HEK293 (cell line): ENCODE results near the gene ZNF311.
"Not testable (repeated sequence)": the region's sequence is repeated elsewhere in the genome, so short reads cannot be mapped to it uniquely, and the experiment has no call there.

Experiments used
- CTCF ChIA-PET: fragments of 350-600 bp; formaldehyde crosslinking; extraction: SDS; loops from one replicate; lab custom pipeline; 2021; ENCODE audit warnings: antibody characterized with exemption; lab: Yijun Ruan, JAX
- POLR2A ChIA-PET: fragments of 300-600 bp; formaldehyde crosslinking; extraction: SDS; loops from one replicate; lab custom pipeline; 2020; ENCODE audit warnings: antibody characterized with exemption, inconsistent platforms; lab: Yijun Ruan, JAX
- H3K27ac ChIP-seq: fragments of 200-500 bp; sonication (Bioruptor generic); 2 replicates; pipeline ENCODE4 v1.5.1; 2014; ENCODE audit warnings: low read depth, low read length, control low read depth, inconsistent platforms; ENCODE audit errors: extremely low read depth
- H3K36me3 ChIP-seq, 2 experiments: fragments of 200-500 bp in 1 of 2; sonication (Bioruptor generic) in 1 of 2; 1 replicate in 1 of 2; 2 replicates in 1 of 2; pipeline ENCODE4 v1.5.1; 2014 to 2017; ENCODE audit warnings: inconsistent platforms in 2 of 2, low read length in 2 of 2; ENCODE audit not compliant: control insufficient read depth in 2 of 2, insufficient read depth in 1 of 2
- H3K4me1 ChIP-seq: fragments of 200-500 bp; sonication (Bioruptor generic); 2 replicates; pipeline ENCODE4 v1.5.1; 2014; ENCODE audit warnings: mild to moderate bottlenecking, low read length, inconsistent platforms; ENCODE audit not compliant: control insufficient read depth, insufficient read depth
- H3K4me3 ChIP-seq: 2 replicates; pipeline ENCODE4 v1.5.1; 2011; ENCODE audit warnings: low read depth, mild to moderate bottlenecking, control low read depth, low read length, moderate library complexity
- H3K9me3 ChIP-seq: fragments of 200-500 bp; sonication (Bioruptor generic); 2 replicates; pipeline ENCODE4 v1.5.1; 2014; ENCODE audit warnings: low read depth, low read length, inconsistent platforms; ENCODE audit not compliant: control insufficient read depth, insufficient read depth
- GLI2 ChIP-seq: fragments of 450-650 bp; formaldehyde crosslinking; IDR thresholded peaks from 2 replicates; pipeline ENCODE4; 2017; ENCODE audit warnings: missing biosample characterization, missing genetic modification characterization, low read depth, borderline replicate concordance
- YY1 ChIP-seq: fragments of 450-650 bp; formaldehyde crosslinking; IDR thresholded peaks from 2 replicates; pipeline ENCODE4 v1.5.1; 2018; ENCODE audit warnings: missing biosample characterization, missing genetic modification characterization
- ZBTB17 ChIP-seq: fragments of 450-650 bp; formaldehyde crosslinking; IDR thresholded peaks from 2 replicates; pipeline ENCODE4 v1.5.1; 2016; ENCODE audit warnings: missing biosample characterization, missing genetic modification characterization
- ZIC2 ChIP-seq: fragments of 450-650 bp; formaldehyde crosslinking; IDR thresholded peaks from 2 replicates; pipeline ENCODE4 v1.5.1; 2016; ENCODE audit warnings: missing biosample characterization, missing genetic modification characterization
- ZNF19 ChIP-seq: fragments of 450-650 bp; formaldehyde crosslinking; IDR thresholded peaks from 2 replicates; pipeline ENCODE4; 2016; ENCODE audit warnings: missing biosample characterization, missing genetic modification characterization, low read depth
- ZNF248 ChIP-seq: fragments of 450-650 bp; formaldehyde crosslinking; IDR thresholded peaks from 2 replicates; pipeline ENCODE4 v1.5.1; 2017; ENCODE audit warnings: missing biosample characterization, missing genetic modification characterization
- ZNF354C ChIP-seq: fragments of 450-650 bp; formaldehyde crosslinking; IDR thresholded peaks from 2 replicates; pipeline ENCODE4 v1.5.1; 2016; ENCODE audit warnings: missing biosample characterization, missing genetic modification characterization, low read depth, borderline replicate concordance
- ZNF510 ChIP-seq: fragments of 450-650 bp; formaldehyde crosslinking; IDR thresholded peaks from 2 replicates; pipeline ENCODE4 v1.5.1; 2018; ENCODE audit warnings: mild to moderate bottlenecking, missing genetic modification characterization, missing biosample characterization; ENCODE audit not compliant: insufficient replicate concordance
- ZNF529 ChIP-seq: fragments of 450-650 bp; formaldehyde crosslinking; IDR thresholded peaks from 2 replicates; pipeline ENCODE4 v1.5.1; 2017; ENCODE audit warnings: missing genetic modification characterization, missing biosample characterization; ENCODE audit not compliant: insufficient replicate concordance
- ZNF560 ChIP-seq: fragments of 450-650 bp; formaldehyde crosslinking; IDR thresholded peaks from 2 replicates; pipeline ENCODE4 v1.5.1; 2017; ENCODE audit warnings: missing biosample characterization, missing genetic modification characterization, borderline replicate concordance
- ZNF629 ChIP-seq: fragments of 450-650 bp; formaldehyde crosslinking; IDR thresholded peaks from 2 replicates; pipeline ENCODE4 v1.5.1; 2017; ENCODE audit warnings: missing biosample characterization, missing genetic modification characterization
- ZNF747 ChIP-seq: fragments of 450-650 bp; formaldehyde crosslinking; IDR thresholded peaks from 2 replicates; pipeline ENCODE4 v1.5.1; 2016; ENCODE audit warnings: missing biosample characterization, missing genetic modification characterization
- ZSCAN23 ChIP-seq: fragments of 450-650 bp; formaldehyde crosslinking; IDR thresholded peaks from 2 replicates; pipeline ENCODE4 v1.5.1; 2016; ENCODE audit warnings: missing biosample characterization, missing genetic modification characterization
- ZSCAN30 ChIP-seq: fragments of 450-650 bp; IDR thresholded peaks from 2 replicates; pipeline ENCODE4 v1.5.1; 2018; ENCODE audit warnings: missing biosample characterization, mild to moderate bottlenecking, missing genetic modification characterization, moderate library complexity
- TF ChIP-seq, protein P1 (sequence below): fragments of 450-650 bp; formaldehyde crosslinking; IDR thresholded peaks from 2 replicates; pipeline ENCODE4 v1.5.1; 2016; ENCODE audit warnings: missing biosample characterization, missing genetic modification characterization
- TF ChIP-seq, protein P2 (sequence below): fragments of 450-650 bp; formaldehyde crosslinking; IDR thresholded peaks from 2 replicates; pipeline ENCODE4 v1.5.1; 2017; ENCODE audit warnings: missing biosample characterization, missing genetic modification characterization
- TF ChIP-seq, protein P3 (sequence below): fragments of 450-650 bp; formaldehyde crosslinking; IDR thresholded peaks from 2 replicates; pipeline ENCODE4 v1.5.1; 2017; ENCODE audit warnings: missing biosample characterization, missing genetic modification characterization
- TF ChIP-seq, protein P4 (sequence below): fragments of 450-650 bp; formaldehyde crosslinking; IDR thresholded peaks from 2 replicates; pipeline ENCODE4 v1.5.0; 2017; ENCODE audit warnings: missing biosample characterization, missing genetic modification characterization, borderline replicate concordance
- TF ChIP-seq, protein P5 (sequence below): fragments of 450-650 bp; IDR thresholded peaks from 2 replicates; pipeline ENCODE4 v1.5.1; 2018; ENCODE audit warnings: missing biosample characterization, mild to moderate bottlenecking, missing genetic modification characterization

Gene ZNF311

DNA sequence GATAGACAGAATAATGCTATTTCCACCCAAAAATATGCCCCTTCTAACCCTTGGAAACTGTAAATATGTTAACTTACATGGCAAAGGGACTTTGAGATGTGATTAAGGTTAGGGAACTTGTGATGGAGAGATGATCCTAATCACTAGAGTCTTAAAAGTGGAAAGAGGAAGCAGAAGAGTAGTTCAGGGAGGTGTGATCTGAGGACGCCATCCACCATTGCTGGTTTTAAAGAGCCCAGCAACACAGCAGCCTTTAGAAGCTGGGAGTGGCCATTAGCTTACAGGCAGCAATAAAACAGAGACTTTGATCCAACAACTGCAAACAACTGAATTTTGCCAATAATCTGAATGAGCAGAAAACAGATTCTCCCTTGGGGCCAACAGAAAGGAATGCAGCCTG lies 30.6 kb downstream of the ZNF311 start (continued):
- no peak for TF ChIP-seq ZNF354C (tag by site-specific recombination)
- TF ChIP-seq, protein P1, sequence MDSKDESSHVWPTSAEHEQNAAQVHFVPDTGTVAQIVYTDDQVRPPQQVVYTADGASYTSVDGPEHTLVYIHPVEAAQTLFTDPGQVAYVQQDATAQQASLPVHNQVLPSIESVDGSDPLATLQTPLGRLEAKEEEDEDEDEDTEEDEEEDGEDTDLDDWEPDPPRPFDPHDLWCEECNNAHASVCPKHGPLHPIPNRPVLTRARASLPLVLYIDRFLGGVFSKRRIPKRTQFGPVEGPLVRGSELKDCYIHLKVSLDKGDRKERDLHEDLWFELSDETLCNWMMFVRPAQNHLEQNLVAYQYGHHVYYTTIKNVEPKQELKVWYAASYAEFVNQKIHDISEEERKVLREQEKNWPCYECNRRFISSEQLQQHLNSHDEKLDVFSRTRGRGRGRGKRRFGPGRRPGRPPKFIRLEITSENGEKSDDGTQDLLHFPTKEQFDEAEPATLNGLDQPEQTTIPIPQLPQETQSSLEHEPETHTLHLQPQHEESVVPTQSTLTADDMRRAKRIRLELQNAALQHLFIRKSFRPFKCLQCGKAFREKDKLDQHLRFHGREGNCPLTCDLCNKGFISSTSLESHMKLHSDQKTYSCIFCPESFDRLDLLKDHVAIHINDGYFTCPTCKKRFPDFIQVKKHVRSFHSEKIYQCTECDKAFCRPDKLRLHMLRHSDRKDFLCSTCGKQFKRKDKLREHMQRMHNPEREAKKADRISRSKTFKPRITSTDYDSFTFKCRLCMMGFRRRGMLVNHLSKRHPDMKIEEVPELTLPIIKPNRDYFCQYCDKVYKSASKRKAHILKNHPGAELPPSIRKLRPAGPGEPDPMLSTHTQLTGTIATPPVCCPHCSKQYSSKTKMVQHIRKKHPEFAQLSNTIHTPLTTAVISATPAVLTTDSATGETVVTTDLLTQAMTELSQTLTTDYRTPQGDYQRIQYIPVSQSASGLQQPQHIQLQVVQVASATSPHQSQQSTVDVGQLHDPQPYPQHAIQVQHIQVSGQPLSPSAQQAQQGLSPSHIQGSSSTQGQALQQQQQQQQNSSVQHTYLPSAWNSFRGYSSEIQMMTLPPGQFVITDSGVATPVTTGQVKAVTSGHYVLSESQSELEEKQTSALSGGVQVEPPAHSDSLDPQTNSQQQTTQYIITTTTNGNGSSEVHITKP = no peak
- TF ChIP-seq ZNF529 (tag by site-specific recombination) = no peak
- no peak for TF ChIP-seq ZIC2 (tag by site-specific recombination)
- no peak for TF ChIP-seq ZNF510
- TF ChIP-seq YY1 (tag by site-specific recombination) = no peak
- TF ChIP-seq ZBTB17 (tag by site-specific recombination) = no peak

DNA sequence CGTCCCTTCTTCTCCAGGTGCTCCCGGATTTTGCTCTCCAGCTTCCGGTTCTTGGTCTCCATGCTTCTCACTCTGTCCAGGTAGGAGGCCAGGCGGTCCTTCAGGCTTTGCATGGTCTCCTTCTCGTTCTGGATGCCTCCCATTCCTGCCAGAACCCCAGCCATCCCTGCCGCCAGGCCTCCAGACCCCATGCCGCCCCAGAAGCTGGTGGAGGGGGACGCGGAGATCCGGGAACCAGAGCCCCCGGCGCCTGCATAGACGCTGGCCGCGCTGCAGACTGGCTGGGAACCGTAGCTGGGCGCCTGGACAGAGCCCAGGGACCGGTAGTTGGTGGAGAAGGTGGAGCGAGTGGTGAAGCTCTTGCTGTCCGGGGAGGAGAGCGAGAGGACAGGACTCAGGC lies 35.1 kb downstream of the ZNF311 start:
- CTCF ChIA-PET = interaction anchor here (0.6 kb wide), 1 partner anchor 827 kb away, joined by 3 read pairs; no protein-coding TSS in a partner anchor
- H3K9me3 ChIP-seq, H3K36me3 ChIP-seq, H3K27ac ChIP-seq, H3K4me3 ChIP-seq, H3K4me1 ChIP-seq, POLR2A ChIA-PET: not testable (repeated sequence)

DNA sequence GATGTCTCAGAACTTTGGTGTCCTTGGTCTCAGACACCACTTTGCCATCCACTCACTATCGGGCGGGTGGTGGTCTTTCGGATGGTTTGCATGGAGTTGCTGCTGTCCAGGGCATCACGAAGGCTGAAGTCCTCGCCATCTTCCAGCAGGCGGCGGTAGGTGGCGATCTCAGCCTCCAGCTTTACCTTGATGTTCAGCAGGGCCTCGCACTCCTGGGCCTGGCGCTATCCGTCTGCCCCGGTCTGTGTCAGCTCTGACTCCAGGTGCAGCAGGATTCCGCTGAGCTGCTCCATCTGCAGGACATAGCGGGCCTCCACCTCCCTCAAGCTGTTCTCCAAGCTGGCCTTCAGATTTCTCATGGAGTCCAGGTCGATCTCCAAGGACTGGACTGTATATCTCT lies 36.0 kb downstream of the ZNF311 start:
- H3K9me3 ChIP-seq = no peaks in the 10 kb centered on the region
- no peak for TF ChIP-seq ZNF560
- TF ChIP-seq, protein P2, sequence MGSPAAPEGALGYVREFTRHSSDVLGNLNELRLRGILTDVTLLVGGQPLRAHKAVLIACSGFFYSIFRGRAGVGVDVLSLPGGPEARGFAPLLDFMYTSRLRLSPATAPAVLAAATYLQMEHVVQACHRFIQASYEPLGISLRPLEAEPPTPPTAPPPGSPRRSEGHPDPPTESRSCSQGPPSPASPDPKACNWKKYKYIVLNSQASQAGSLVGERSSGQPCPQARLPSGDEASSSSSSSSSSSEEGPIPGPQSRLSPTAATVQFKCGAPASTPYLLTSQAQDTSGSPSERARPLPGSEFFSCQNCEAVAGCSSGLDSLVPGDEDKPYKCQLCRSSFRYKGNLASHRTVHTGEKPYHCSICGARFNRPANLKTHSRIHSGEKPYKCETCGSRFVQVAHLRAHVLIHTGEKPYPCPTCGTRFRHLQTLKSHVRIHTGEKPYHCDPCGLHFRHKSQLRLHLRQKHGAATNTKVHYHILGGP (tag by site-specific recombination) = no peak
- TF ChIP-seq, protein P3, sequence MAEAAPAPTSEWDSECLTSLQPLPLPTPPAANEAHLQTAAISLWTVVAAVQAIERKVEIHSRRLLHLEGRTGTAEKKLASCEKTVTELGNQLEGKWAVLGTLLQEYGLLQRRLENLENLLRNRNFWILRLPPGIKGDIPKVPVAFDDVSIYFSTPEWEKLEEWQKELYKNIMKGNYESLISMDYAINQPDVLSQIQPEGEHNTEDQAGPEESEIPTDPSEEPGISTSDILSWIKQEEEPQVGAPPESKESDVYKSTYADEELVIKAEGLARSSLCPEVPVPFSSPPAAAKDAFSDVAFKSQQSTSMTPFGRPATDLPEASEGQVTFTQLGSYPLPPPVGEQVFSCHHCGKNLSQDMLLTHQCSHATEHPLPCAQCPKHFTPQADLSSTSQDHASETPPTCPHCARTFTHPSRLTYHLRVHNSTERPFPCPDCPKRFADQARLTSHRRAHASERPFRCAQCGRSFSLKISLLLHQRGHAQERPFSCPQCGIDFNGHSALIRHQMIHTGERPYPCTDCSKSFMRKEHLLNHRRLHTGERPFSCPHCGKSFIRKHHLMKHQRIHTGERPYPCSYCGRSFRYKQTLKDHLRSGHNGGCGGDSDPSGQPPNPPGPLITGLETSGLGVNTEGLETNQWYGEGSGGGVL (tag by site-specific recombination) = no peak
- POLR2A ChIA-PET = no interaction called here
- no peak overlapping the region for H3K4me3 ChIP-seq
- CTCF ChIA-PET = no interaction called here
- no peaks in the 10 kb centered on the region for H3K4me1 ChIP-seq
- H3K36me3 ChIP-seq = no peaks in the 10 kb centered on the region
- H3K27ac ChIP-seq = no peak overlapping the region

DNA sequence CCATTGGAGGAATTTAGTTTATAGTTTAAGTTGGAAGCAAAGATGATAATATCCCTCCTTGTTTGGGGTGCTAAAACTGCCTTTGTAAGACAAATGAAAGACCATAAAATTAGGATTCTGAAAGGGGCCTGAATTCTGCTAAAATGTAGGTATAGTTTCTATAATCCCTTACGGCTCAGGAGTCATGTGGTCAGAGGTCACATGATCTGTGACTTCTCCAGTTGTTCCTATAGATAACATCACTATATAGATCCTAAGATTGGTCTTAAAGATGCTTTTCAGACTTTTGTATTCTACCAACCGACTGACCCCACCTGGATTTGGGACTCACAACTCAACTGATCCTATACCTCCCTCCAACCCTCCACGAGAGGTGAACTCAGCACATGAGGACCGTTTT lies 36.6 kb downstream of the ZNF311 start:
- Histone ChIP-seq H3K4me1 (no peaks in the 10 kb centered on the region), H3K27ac (no peak overlapping the region), H3K4me3 (no peak overlapping the region), H3K36me3 (no peaks in the 10 kb centered on the region), H3K9me3 (no peaks in the 10 kb centered on the region)
- ChIA-PET CTCF (no interaction called here), POLR2A (no interaction called here)
- TF ChIP-seq, protein P4, sequence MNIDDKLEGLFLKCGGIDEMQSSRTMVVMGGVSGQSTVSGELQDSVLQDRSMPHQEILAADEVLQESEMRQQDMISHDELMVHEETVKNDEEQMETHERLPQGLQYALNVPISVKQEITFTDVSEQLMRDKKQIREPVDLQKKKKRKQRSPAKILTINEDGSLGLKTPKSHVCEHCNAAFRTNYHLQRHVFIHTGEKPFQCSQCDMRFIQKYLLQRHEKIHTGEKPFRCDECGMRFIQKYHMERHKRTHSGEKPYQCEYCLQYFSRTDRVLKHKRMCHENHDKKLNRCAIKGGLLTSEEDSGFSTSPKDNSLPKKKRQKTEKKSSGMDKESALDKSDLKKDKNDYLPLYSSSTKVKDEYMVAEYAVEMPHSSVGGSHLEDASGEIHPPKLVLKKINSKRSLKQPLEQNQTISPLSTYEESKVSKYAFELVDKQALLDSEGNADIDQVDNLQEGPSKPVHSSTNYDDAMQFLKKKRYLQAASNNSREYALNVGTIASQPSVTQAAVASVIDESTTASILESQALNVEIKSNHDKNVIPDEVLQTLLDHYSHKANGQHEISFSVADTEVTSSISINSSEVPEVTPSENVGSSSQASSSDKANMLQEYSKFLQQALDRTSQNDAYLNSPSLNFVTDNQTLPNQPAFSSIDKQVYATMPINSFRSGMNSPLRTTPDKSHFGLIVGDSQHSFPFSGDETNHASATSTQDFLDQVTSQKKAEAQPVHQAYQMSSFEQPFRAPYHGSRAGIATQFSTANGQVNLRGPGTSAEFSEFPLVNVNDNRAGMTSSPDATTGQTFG (tag by site-specific recombination) = no peak
- no peak for TF ChIP-seq ZNF248 (tag by site-specific recombination)
- no peak for TF ChIP-seq ZNF19 (tag by site-specific recombination)
- TF ChIP-seq GLI2 (tag by site-specific recombination) = no peak
- TF ChIP-seq ZSCAN23 = no peak
- no peak for TF ChIP-seq YY1 (tag by site-specific recombination)
- TF ChIP-seq, protein P5, sequence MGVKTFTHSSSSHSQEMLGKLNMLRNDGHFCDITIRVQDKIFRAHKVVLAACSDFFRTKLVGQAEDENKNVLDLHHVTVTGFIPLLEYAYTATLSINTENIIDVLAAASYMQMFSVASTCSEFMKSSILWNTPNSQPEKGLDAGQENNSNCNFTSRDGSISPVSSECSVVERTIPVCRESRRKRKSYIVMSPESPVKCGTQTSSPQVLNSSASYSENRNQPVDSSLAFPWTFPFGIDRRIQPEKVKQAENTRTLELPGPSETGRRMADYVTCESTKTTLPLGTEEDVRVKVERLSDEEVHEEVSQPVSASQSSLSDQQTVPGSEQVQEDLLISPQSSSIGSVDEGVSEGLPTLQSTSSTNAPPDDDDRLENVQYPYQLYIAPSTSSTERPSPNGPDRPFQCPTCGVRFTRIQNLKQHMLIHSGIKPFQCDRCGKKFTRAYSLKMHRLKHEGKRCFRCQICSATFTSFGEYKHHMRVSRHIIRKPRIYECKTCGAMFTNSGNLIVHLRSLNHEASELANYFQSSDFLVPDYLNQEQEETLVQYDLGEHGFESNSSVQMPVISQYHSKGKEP (tag by site-specific recombination) = no peak
- no peak for TF ChIP-seq ZNF629 (tag by site-specific recombination)
- no peak for TF ChIP-seq ZBTB17 (tag by site-specific recombination)
- no peak for TF ChIP-seq ZSCAN30 (tag by site-specific recombination)
- no peak for TF ChIP-seq ZNF747
